IMR-90 (cell line): ENCODE data around the gene NTM. TPM values are rescaled to one million over a fixed set of nuclear protein-coding genes. Genes with fewer than 3 reads are reported as not detected.

Experiments
- ATAC-seq: fragments of 200-7000 bp; cut with Tn5 transposase; 2 replicates; pipeline ENCODE4 v1.9.1; 2020; ENCODE audit warnings: low read depth, mild to moderate bottlenecking, moderate library complexity
- BruUV-seq: library from RNA; stranded (reverse); fragments of 400-500 nt; replicated peaks from 2 replicates; lab custom pipeline; 2021; lab: Mats Ljungman, UMichigan
- CTCF ChIA-PET: fragments of 300-600 bp; formaldehyde crosslinking; extraction: SDS; loops from one replicate; lab custom pipeline; 2021; ENCODE audit warnings: antibody characterized with exemption; lab: Yijun Ruan, JAX
- POLR2A ChIA-PET: fragments of 300-600 bp; sonication (Branson Sonifier 250); formaldehyde crosslinking; loops from one replicate; lab custom pipeline; 2022; ENCODE audit warnings: antibody characterized with exemption; ENCODE audit not compliant: unreplicated experiment; lab: Charles Lee
- DNase-seq: peaks from one replicate; pipeline ENCODE4 v3.0.0; 2013
- H2AFZ ChIP-seq: replicated peaks from 2 replicates; pipeline ENCODE3; 2013; ENCODE audit warnings: low read length, mild to moderate bottlenecking; ENCODE audit not compliant: poor library complexity
- H2AK5ac ChIP-seq: 2 replicates; pipeline ENCODE4 v1.6.1; 2013; ENCODE audit warnings: low read depth, low read length, inconsistent platforms
- H2AK9ac ChIP-seq: replicated peaks from 2 replicates; pipeline ENCODE3; 2013; ENCODE audit warnings: mild to moderate bottlenecking, low read depth, low read length, moderate library complexity; ENCODE audit not compliant: poor library complexity
- H2BK120ac ChIP-seq: 2 replicates; pipeline ENCODE4 v1.6.1; 2013; ENCODE audit warnings: low read depth, low read length, inconsistent platforms
- H2BK15ac ChIP-seq: 3 replicates; pipeline ENCODE4 v1.6.1; 2013; ENCODE audit warnings: low read depth, low read length, inconsistent platforms
- H2BK20ac ChIP-seq: 2 replicates; pipeline ENCODE4 v1.6.1; 2013; ENCODE audit warnings: low read depth, mild to moderate bottlenecking, inconsistent platforms, low read length, moderate library complexity
- H2BK5ac ChIP-seq: 2 replicates; pipeline ENCODE4 v1.6.1; 2013; ENCODE audit warnings: mild to moderate bottlenecking, low read depth, low read length, inconsistent platforms; ENCODE audit not compliant: poor library complexity, severe bottlenecking
- H3K14ac ChIP-seq: replicated peaks from 2 replicates; pipeline ENCODE4 v1.6.1; 2013; ENCODE audit warnings: low read depth, low read length, inconsistent platforms
- H3K18ac ChIP-seq: 2 replicates; pipeline ENCODE4 v1.6.1; 2013; ENCODE audit warnings: low read depth, low read length, control low read depth
- H3K23ac ChIP-seq: 2 replicates; pipeline ENCODE4 v1.6.1; 2013; ENCODE audit warnings: low read depth, low read length, inconsistent platforms
- H3K27ac ChIP-seq: 2 replicates; pipeline ENCODE4 v1.5.1; 2013; ENCODE audit warnings: mild to moderate bottlenecking, control low read depth, low read length; ENCODE audit not compliant: insufficient read depth
- H3K27me3 ChIP-seq: 2 replicates; pipeline ENCODE4 v1.6.1; 2013; ENCODE audit warnings: low read length; ENCODE audit not compliant: control insufficient read depth, insufficient read depth
- H3K36me3 ChIP-seq: 2 replicates; pipeline ENCODE4 v1.6.1; 2013; ENCODE audit warnings: low read length, mixed read lengths; ENCODE audit not compliant: control insufficient read depth, insufficient read depth
- H3K4ac ChIP-seq: 2 replicates; pipeline ENCODE4 v1.6.1; 2013; ENCODE audit warnings: low read depth, low read length, inconsistent platforms
- H3K4me1 ChIP-seq: 2 replicates; pipeline ENCODE4 v1.6.1; 2013; ENCODE audit warnings: low read length, mixed read lengths; ENCODE audit not compliant: control insufficient read depth, insufficient read depth
- H3K4me2 ChIP-seq: 2 replicates; pipeline ENCODE4 v1.6.1; 2013; ENCODE audit warnings: low read depth, mild to moderate bottlenecking, control low read depth, low read length, moderate library complexity
- H3K4me3 ChIP-seq: 2 replicates; pipeline ENCODE4 v1.5.1; 2013; ENCODE audit warnings: low read depth, mild to moderate bottlenecking, control low read depth, low read length, moderate library complexity; ENCODE audit not compliant: insufficient read depth
- H3K56ac ChIP-seq: 2 replicates; pipeline ENCODE4 v1.6.1; 2013; ENCODE audit warnings: low read length, inconsistent platforms; ENCODE audit not compliant: insufficient read depth; ENCODE audit errors: extremely low read depth
- H3K79me1 ChIP-seq, 2 experiments: 2 replicates each; pipeline ENCODE4 v1.6.1; 2013; ENCODE audit warnings: low read length in 2 of 2, inconsistent platforms in 1 of 2, low read depth in 1 of 2
- H3K9ac ChIP-seq: 2 replicates; pipeline ENCODE4 v1.6.1; 2013; ENCODE audit warnings: low read depth, low read length, control low read depth
- H3K9me1 ChIP-seq: 2 replicates; pipeline ENCODE4 v1.6.1; 2013; ENCODE audit warnings: low read length, inconsistent platforms; ENCODE audit not compliant: insufficient read depth
- H3K9me3 ChIP-seq: 2 replicates; pipeline ENCODE4 v1.6.1; 2013; ENCODE audit warnings: low read length; ENCODE audit not compliant: control insufficient read depth, insufficient read depth
- H4K20me1 ChIP-seq: 2 replicates; pipeline ENCODE4 v1.6.1; 2013; ENCODE audit warnings: low read length, inconsistent platforms; ENCODE audit not compliant: insufficient read depth
- H4K5ac ChIP-seq: 2 replicates; pipeline ENCODE4 v1.6.1; 2013; ENCODE audit warnings: mild to moderate bottlenecking, low read depth, low read length, control low read depth
- H4K8ac ChIP-seq, 2 experiments: 2 replicates each; pipeline ENCODE4 v1.6.1; 2013; ENCODE audit warnings: low read depth in 2 of 2, low read length in 2 of 2, control low read depth in 1 of 2, inconsistent platforms in 1 of 2
- H4K91ac ChIP-seq: 2 replicates; pipeline ENCODE4 v1.6.1; 2013; ENCODE audit warnings: low read depth, low read length, inconsistent platforms; ENCODE audit not compliant: insufficient read depth
- BHLHE40 ChIP-seq: fragments of 150-350 bp; IDR thresholded peaks from 2 replicates; pipeline ENCODE4 v1.6.1; 2016; ENCODE audit warnings: mild to moderate bottlenecking, low read depth, low read length
- CEBPB ChIP-seq: IDR thresholded peaks from 2 replicates; pipeline ENCODE4 v1.6.1; 2012; ENCODE audit warnings: low read depth, low read length, improper control_type of control experiment
- CHD1 ChIP-seq: IDR thresholded peaks from 2 replicates; pipeline ENCODE4 v1.6.1; 2012; ENCODE audit warnings: low read depth, low read length, improper control_type of control experiment
- CTCF ChIP-seq: conservative IDR thresholded peaks from 2 replicates; pipeline ENCODE4 v1.5.1; 2012; ENCODE audit warnings: mild to moderate bottlenecking, low read depth, low read length, improper control_type of control experiment
- ELK1 ChIP-seq: fragments of 150-350 bp; IDR thresholded peaks from 2 replicates; pipeline ENCODE4 v1.6.1; 2016; ENCODE audit warnings: low read depth, mild to moderate bottlenecking, low read length, moderate library complexity, borderline replicate concordance
- FOS ChIP-seq: fragments of 150-350 bp; IDR thresholded peaks from 2 replicates; pipeline ENCODE4 v1.6.1; 2016; ENCODE audit warnings: low read depth, low read length
- MAFK ChIP-seq: IDR thresholded peaks from 2 replicates; pipeline ENCODE4 v1.6.1; 2012; ENCODE audit warnings: low read depth, low read length, improper control_type of control experiment
- MAZ ChIP-seq: IDR thresholded peaks from 2 replicates; pipeline ENCODE4 v1.6.1; 2012; ENCODE audit warnings: low read depth, mild to moderate bottlenecking, low read length, improper control_type of control experiment, moderate library complexity, borderline replicate concordance
- MXI1 ChIP-seq: IDR thresholded peaks from 2 replicates; pipeline ENCODE4 v1.6.1; 2012; ENCODE audit warnings: low read depth, mild to moderate bottlenecking, low read length, moderate library complexity, borderline replicate concordance
- NFE2L2 ChIP-seq: fragments of 150-350 bp; IDR thresholded peaks from 2 replicates; pipeline ENCODE4 v1.6.1; 2016; ENCODE audit warnings: low read depth, mild to moderate bottlenecking, low read length
- POLR2A ChIP-seq: IDR thresholded peaks from 2 replicates; pipeline ENCODE4 v1.6.1; 2012; ENCODE audit warnings: mild to moderate bottlenecking, low read depth, low read length
- RAD21 ChIP-seq: IDR thresholded peaks from 2 replicates; pipeline ENCODE4 v1.6.1; 2012; ENCODE audit warnings: low read length, improper control_type of control experiment
- RCOR1 ChIP-seq: IDR thresholded peaks from 2 replicates; pipeline ENCODE4 v1.6.1; 2012; ENCODE audit warnings: mild to moderate bottlenecking, low read length, improper control_type of control experiment; ENCODE audit not compliant: insufficient replicate concordance
- RFX5 ChIP-seq: IDR thresholded peaks from 2 replicates; pipeline ENCODE4 v1.8.0; 2012; ENCODE audit warnings: low read depth, mild to moderate bottlenecking, low read length, moderate library complexity
- SMC3 ChIP-seq: fragments of 150-350 bp; IDR thresholded peaks from 2 replicates; pipeline ENCODE4 v1.6.1; 2016; ENCODE audit warnings: low read depth, mild to moderate bottlenecking, antibody characterized with exemption, low read length, moderate library complexity
- USF2 ChIP-seq: fragments of 150-350 bp; IDR thresholded peaks from 2 replicates; pipeline ENCODE4 v1.6.1; 2017; ENCODE audit warnings: mild to moderate bottlenecking, antibody characterized with exemption, low read length, low read depth
- WGBS, 2 experiments: methylation state at CpG; one replicate each; pipeline versions ENCODE4 v1.1.5 to v1.1.7; 2013; ENCODE audit warnings: missing lambda C conversion rate in 2 of 2; ENCODE audit not compliant: insufficient read length in 1 of 2; ENCODE audit errors: extremely low coverage in 2 of 2; 5-methylcytosine and 5-hydroxymethylcytosine counted together
- dilution Hi-C: fragments of 300-500 bp; cut with HindIII; formaldehyde crosslinking; loops from one replicate; pipeline ENCODE4 v1.14.3; 2018; ENCODE audit warnings: low sequenced_read_pairs; ENCODE audit not compliant: unreplicated experiment
- in situ Hi-C: fragments of 300-500 bp; cut with MboI; formaldehyde crosslinking; loops from 3 replicates; pipeline ENCODE4 v1.14.3; 2019; ENCODE audit warnings: low sequenced_read_pairs, inconsistent platforms, mixed read lengths
- intact Hi-C: fragments of 100-400 bp; cut with micrococcal nuclease; formaldehyde crosslinking; loops from 2 replicates; pipeline ENCODE4 v1.10.0; 2022
- polyA plus RNA-seq, 3 experiments: library from polyadenylated mRNA; depleted of rRNA; stranded (reverse); fragments of >200 nt; gene quantifications; 2 replicates each; pipeline ENCODE4 v1.2.3, GENCODE V29; 2012; ENCODE audit warnings: low replicate concordance in 1 of 3
- total RNA-seq: library from RNA; depleted of rRNA; stranded (reverse); fragments of >200 nt; gene quantifications from 2 replicates; pipeline ENCODE4 v1.2.3, GENCODE V29; 2012

Gene NTM
- total and polyA plus RNA-seq, 2 of the 4 experiments (the other 2 are of a cell fraction) = 19.5 to 25.5 TPM

GRCh38 chr11:132288036-132288435 is 917.6 kb downstream of the NTM start:
- H2AK9ac ChIP-seq = no peak overlapping the region
- H2AFZ ChIP-seq = no peak overlapping the region
- ChIA-PET POLR2A (no interaction called here), CTCF (interaction anchor here (1.7 kb wide), 1 partner anchor 9 kb away, joined by 6 read pairs; no protein-coding TSS in a partner anchor)
- no peak overlapping the region for H4K8ac ChIP-seq
- no peak overlapping the region for H2BK120ac ChIP-seq
- no peaks in the 10 kb centered on the region for H3K9me3 ChIP-seq
- H3K14ac ChIP-seq = no peak overlapping the region
- H4K20me1 ChIP-seq = no peaks in the 10 kb centered on the region
- no peaks in the 10 kb centered on the region for H3K36me3 ChIP-seq
- no peaks in the 10 kb centered on the region; a peak in 1 of 4 replicates for H3K79me1 ChIP-seq
- dilution Hi-C loops (no loop called here), intact Hi-C loops (no loop called here), in situ Hi-C loops (no loop called here)
- H3K23ac ChIP-seq = no peak overlapping the region
- WGBS, 2 experiments = 80% methylated on average over 1 of the region's 3 CpGs; no CpG with 5 or more reads in 1 of the 2 experiments
- no peak overlapping the region for H4K5ac ChIP-seq
- no peak overlapping the region for H2BK20ac ChIP-seq
- H3K9ac ChIP-seq = no peak overlapping the region
- no peak overlapping the region for H3K27ac ChIP-seq
- H3K4ac ChIP-seq = no peak overlapping the region
- no peak overlapping the region for H2BK15ac ChIP-seq
- TF ChIP-seq CHD1 = no peak
- TF ChIP-seq CTCF = no peak
- no peak for TF ChIP-seq POLR2A
- TF ChIP-seq ELK1 = no peak
- TF ChIP-seq MAFK = no peak
- no peak for TF ChIP-seq USF2
- no peak for TF ChIP-seq CEBPB
- TF ChIP-seq BHLHE40 = no peak
- no peak for TF ChIP-seq SMC3
- no peak for TF ChIP-seq NFE2L2
- no peak for TF ChIP-seq RAD21
- TF ChIP-seq RFX5 = no peak
- no peak for TF ChIP-seq FOS
- TF ChIP-seq MXI1 = no peak
- no peak for TF ChIP-seq MAZ
- no peak for TF ChIP-seq RCOR1
- no peak for ATAC-seq
- no TSS peak for BruUV-seq
- no peak overlapping the region for H3K56ac ChIP-seq
- H3K4me1 ChIP-seq = no peaks in the 10 kb centered on the region
- H3K4me3 ChIP-seq = no peak overlapping the region
- H3K18ac ChIP-seq = no peak overlapping the region
- DNase-seq = no peak
- H4K91ac ChIP-seq = no peak overlapping the region
- H3K9me1 ChIP-seq = peaks cover 5% of the 10 kb centered on the region; the same call in 1 of the 2 replicates
- H3K4me2 ChIP-seq = no peak overlapping the region
- no peak overlapping the region for H2AK5ac ChIP-seq
- no peaks in the 10 kb centered on the region for H3K27me3 ChIP-seq
- H2BK5ac ChIP-seq = no peak overlapping the region
